GM21515 (cell line): ENCODE measurements around the gene NRBP1.
A peak's percentile ranks its signal among the peaks of the same experiment; 100 is the strongest.

Experiments
- ATAC-seq: cut with Tn5 transposase; IDR thresholded peaks from one replicate; pipeline ENCODE4 v1.9.1; 2021; ENCODE audit not compliant: unreplicated experiment

The NRBP1 gene

GRCh38 chr2:27428213-27428977 lies at the start of gene NRBP1:
Gene NRBP1 (plus strand): TSS chr2:27428631. CDS start chr2:27433274, 4,643 bp downstream.
- ATAC-seq, result peak; percentile 88

- ATAC-seq, result no peak
Measured at GRCh38 chr2:27378809-27379290, 49.6 kb upstream of the NRBP1 start.

- no peak for ATAC-seq
Measured at GRCh38 chr2:27379383-27379835, 49.0 kb upstream of the NRBP1 start.

GRCh38 chr2:27379836-27380625 lies 48.4 kb upstream of the NRBP1 start:
- ATAC-seq, result peak; percentile 20

- ATAC-seq, result peak; percentile 74
Measured at GRCh38 chr2:27380626-27381545, 47.5 kb upstream of the NRBP1 start, which contains the start of gene ZNF513. Gene ZNF513 (minus strand): TSS chr2:27380734. CDS start chr2:27380526, 208 bp downstream.

GRCh38 chr2:27381577-27382181 lies 46.8 kb upstream of the NRBP1 start:
- ATAC-seq, result no peak

GRCh38 chr2:27390822-27391679 lies 37.4 kb upstream of the NRBP1 start:
- ATAC-seq, result no peak

- ATAC-seq, result no peak
Measured at GRCh38 chr2:27393225-27393624, 35.2 kb upstream of the NRBP1 start.

- no peak for ATAC-seq
Measured at GRCh38 chr2:27398962-27399361, 29.5 kb upstream of the NRBP1 start.

GRCh38 chr2:27400348-27401135 lies 27.9 kb upstream of the NRBP1 start:
- no peak for ATAC-seq

- no peak for ATAC-seq
Measured at GRCh38 chr2:27407798-27408491, 20.5 kb upstream of the NRBP1 start.

GRCh38 chr2:27408601-27409320 lies 19.7 kb upstream of the NRBP1 start:
- ATAC-seq, result peak; percentile 27

GRCh38 chr2:27409321-27410073 lies 18.9 kb upstream of the NRBP1 start, which contains the start of gene PPM1G:
Gene PPM1G (minus strand): TSS chr2:27409591. CDS start chr2:27409422, 169 bp downstream.
- ATAC-seq, result peak; percentile 92

- ATAC-seq, result no peak
Measured at GRCh38 chr2:27412419-27413152, 15.8 kb upstream of the NRBP1 start.

- no peak for ATAC-seq
Measured at GRCh38 chr2:27416151-27416550, 12.3 kb upstream of the NRBP1 start.

GRCh38 chr2:27420996-27421395 lies 7.4 kb upstream of the NRBP1 start:
- no peak for ATAC-seq
